ENCODE results near the gene SMARCC1.
A peak's percentile ranks its signal among the peaks of the same experiment; 100 is the strongest.

Gene SMARCC1

GRCh38 chr3:47664519-47664918 is 117.2 kb downstream of the SMARCC1 start:
- DNase-seq (ENCODE audit: low read depth in 1 of 2, low spot score in 1 of 2), result peak in 1 of 2 experiments; percentile 44
- peak; percentile 7 for TF ChIP-seq CTCF (IDR thresholded peaks at IDR 0.05; ENCODE audit: insufficient read depth, low read length)
- TF ChIP-seq SPI1 (IDR thresholded peaks at IDR 0.05; ENCODE audit: borderline replicate concordance, low read depth), result no peak
- peak overlapping the region; percentile 82 for H3K27ac ChIP-seq (replicated peaks)
- no peak overlapping the region for H3K4me3 ChIP-seq (replicated peaks; ENCODE audit: insufficient read depth, low read length)
- no peaks in the 10 kb centered on the region for H3K27me3 ChIP-seq (ENCODE audit: insufficient read depth, poor library complexity, severe bottlenecking)

- Histone ChIP-seq H3K27ac (replicated peaks) (peak overlapping the region; percentile 82), H3K27me3 (ENCODE audit: insufficient read depth, poor library complexity, severe bottlenecking) (no peaks in the 10 kb centered on the region)
Observed at GRCh38 chr3:47663630-47664240, 118.0 kb downstream of the SMARCC1 start.

GRCh38 chr3:47661121-47661752 is 120.5 kb downstream of the SMARCC1 start:
- no peak overlapping the region for H3K4me3 ChIP-seq (replicated peaks; ENCODE audit: insufficient read depth, low read length)
- no peaks in the 10 kb centered on the region for H3K27me3 ChIP-seq (ENCODE audit: insufficient read depth, poor library complexity, severe bottlenecking)
- no peak for DNase-seq (ENCODE audit: low read depth in 1 of 2, low spot score in 1 of 2)
- no peak overlapping the region for H3K27ac ChIP-seq (replicated peaks)
- no peak for TF ChIP-seq REST (IDR thresholded peaks at IDR 0.05; ENCODE audit: insufficient replicate concordance, low read depth)
- TF ChIP-seq SPI1 (IDR thresholded peaks at IDR 0.05; ENCODE audit: borderline replicate concordance, low read depth), result no peak
- TF ChIP-seq CTCF (IDR thresholded peaks at IDR 0.05; ENCODE audit: insufficient read depth, low read length), result no peak
- TF ChIP-seq GABPA (IDR thresholded peaks at IDR 0.05; ENCODE audit: low read depth), result no peak
- no peak for TF ChIP-seq POLR2AphosphoS5 (IDR thresholded peaks at IDR 0.05; ENCODE audit: low read depth)

More at GRCh38 chr3:47663630-47664240, 118.0 kb downstream of the SMARCC1 start:
- no peak overlapping the region for H3K4me3 ChIP-seq (replicated peaks; ENCODE audit: insufficient read depth, low read length)
- TF ChIP-seq CTCF (IDR thresholded peaks at IDR 0.05; ENCODE audit: insufficient read depth, low read length) (no peak), SPI1 (IDR thresholded peaks at IDR 0.05; ENCODE audit: borderline replicate concordance, low read depth) (peak; percentile 70; the same call in 1 of the 2 replicates)
- peak in 1 of 2 experiments; percentile 57 for DNase-seq (ENCODE audit: low read depth in 1 of 2, low spot score in 1 of 2)

- no peak overlapping the region for H3K27ac ChIP-seq (replicated peaks)
- H3K27me3 ChIP-seq (ENCODE audit: insufficient read depth, poor library complexity, severe bottlenecking), result no peaks in the 10 kb centered on the region
- DNase-seq (ENCODE audit: low read depth in 1 of 2, low spot score in 1 of 2), result no peak
- no peak overlapping the region for H3K4me3 ChIP-seq (replicated peaks; ENCODE audit: insufficient read depth, low read length)
- TF ChIP-seq GABPA (IDR thresholded peaks at IDR 0.05; ENCODE audit: low read depth), result no peak
- TF ChIP-seq POLR2AphosphoS5 (IDR thresholded peaks at IDR 0.05; ENCODE audit: low read depth), result no peak
- no peak for TF ChIP-seq CTCF (IDR thresholded peaks at IDR 0.05; ENCODE audit: insufficient read depth, low read length)
- no peak for TF ChIP-seq REST (IDR thresholded peaks at IDR 0.05; ENCODE audit: insufficient replicate concordance, low read depth)
- TF ChIP-seq SPI1 (IDR thresholded peaks at IDR 0.05; ENCODE audit: borderline replicate concordance, low read depth), result no peak
Observed at GRCh38 chr3:47658444-47658843, 123.2 kb downstream of the SMARCC1 start.

Data from HL-60 (cell line).